OCI-LY3 (cell line): Measurements from ENCODE around the gene PCNX3.

Source experiments
- H2AFZ ChIP-seq: fragments of 200-600, 300-600 bp; shearing (Covaris generic); 2 replicates; pipeline ENCODE4 v1.6.0; 2014; ENCODE audit warnings: antibody characterized with exemption, low read depth, low read length
- H3K27ac ChIP-seq: fragments of 200-600, 300-600 bp; sonication (generic); 2 replicates; pipeline ENCODE4 v1.5.1; 2014; ENCODE audit warnings: mild to moderate bottlenecking, low read length, moderate library complexity, mixed read lengths
- H3K27me3 ChIP-seq: fragments of 200-600, 300-600 bp; sonication (generic); 2 replicates; pipeline ENCODE4 v1.6.1; 2014; ENCODE audit warnings: low read depth, low read length, mixed read lengths
- H3K36me3 ChIP-seq: fragments of 200-600, 300-600 bp; sonication (generic); replicated peaks from 2 replicates; pipeline ENCODE3; 2014; ENCODE audit warnings: low read depth, low read length, mixed read lengths
- H3K4me1 ChIP-seq: fragments of 300-600, 200-600 bp; sonication (generic); 2 replicates; pipeline ENCODE4 v1.6.1; 2014; ENCODE audit warnings: low read length, mixed read lengths
- H3K4me2 ChIP-seq: fragments of 200-600, 300-600 bp; sonication (generic); 2 replicates; pipeline ENCODE4 v1.6.1; 2014; ENCODE audit warnings: low read length, mixed read lengths
- H3K4me3 ChIP-seq: fragments of 300-600, 200-600 bp; sonication (generic); 2 replicates; pipeline ENCODE4 v1.5.1; 2014; ENCODE audit warnings: antibody characterized with exemption, mild to moderate bottlenecking, low read length, moderate library complexity
- H3K79me2 ChIP-seq: fragments of 300-600, 200-600 bp; shearing (Covaris generic); 2 replicates; pipeline ENCODE4 v1.6.1; 2014; ENCODE audit warnings: mild to moderate bottlenecking, low read length, mixed read lengths
- H3K9ac ChIP-seq: fragments of 300-600, 200-600 bp; shearing (Covaris generic); 2 replicates; pipeline ENCODE4 v1.6.0; 2014; ENCODE audit warnings: mild to moderate bottlenecking, low read length, moderate library complexity
- H3K9me3 ChIP-seq: fragments of 200-600, 300-600 bp; shearing (Covaris generic); 2 replicates; pipeline ENCODE4 v1.6.1; 2014; ENCODE audit warnings: low read length, mixed read lengths; ENCODE audit not compliant: insufficient read depth
- H4K20me1 ChIP-seq: fragments of 200-600, 300-600 bp; sonication (generic); 2 replicates; pipeline ENCODE4 v1.6.1; 2016; ENCODE audit warnings: low read length, mixed read lengths; ENCODE audit not compliant: insufficient read depth
- CTCF ChIP-seq: fragments of 200-600, 300-600 bp; sonication (generic); IDR thresholded peaks from 2 replicates; pipeline ENCODE4 v1.5.1; 2014; ENCODE audit warnings: antibody characterized with exemption, low read length, low read depth
- EZH2phosphoT487 ChIP-seq: fragments of 200-600 bp; shearing (Covaris generic); IDR thresholded peaks from 2 replicates; pipeline ENCODE4 v1.6.1; 2018; ENCODE audit warnings: antibody characterized with exemption, mixed run types, low read depth

The PCNX3 gene

DNA sequence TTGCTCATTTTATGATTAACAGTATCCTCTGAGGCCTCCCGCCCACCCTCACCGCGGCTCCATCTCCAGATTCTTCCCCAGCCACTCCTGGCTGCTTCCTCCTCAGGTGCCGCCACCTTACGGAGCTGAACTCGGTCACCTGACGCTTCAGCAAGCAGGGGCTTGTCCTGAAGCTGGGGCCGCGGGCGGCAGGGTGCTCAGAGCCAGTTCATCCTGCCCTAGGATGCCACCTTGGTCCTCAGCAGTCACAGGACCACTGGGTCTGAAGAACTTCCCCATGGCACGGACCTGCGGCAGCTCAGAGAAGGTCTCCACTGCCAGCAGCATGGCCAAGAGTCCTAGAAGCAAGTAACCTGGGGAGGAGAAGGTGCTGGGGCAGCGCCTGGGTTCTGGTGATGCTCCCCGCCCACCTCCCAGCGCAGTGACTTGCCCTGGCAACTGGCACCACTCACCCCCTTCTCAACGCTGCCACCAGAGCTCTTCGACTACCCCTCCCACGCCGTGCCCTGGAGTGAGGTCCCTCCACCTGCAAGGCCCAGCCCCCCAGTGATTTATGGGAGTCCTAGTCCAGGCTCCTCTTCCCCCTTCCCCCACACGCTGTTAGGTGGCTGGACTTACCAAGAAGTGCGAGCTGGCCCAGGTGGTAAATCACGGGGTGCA, 22.6 kb upstream of the PCNX3 start:
- Histone ChIP-seq H3K4me2 (no peak overlapping the region), H3K4me3 (no peak overlapping the region), H2AFZ (no peak overlapping the region), H3K4me1 (peaks cover 27% of the 10 kb centered on the region), H3K27me3 (no peaks in the 10 kb centered on the region), H3K9ac (no peak overlapping the region), H3K27ac (no peak overlapping the region), H3K36me3 (peaks cover 10% of the 10 kb centered on the region), H3K9me3 (no peaks in the 10 kb centered on the region), H4K20me1 (no peaks in the 10 kb centered on the region), H3K79me2 (no peaks in the 10 kb centered on the region)
- TF ChIP-seq EZH2phosphoT487, result no peak

DNA sequence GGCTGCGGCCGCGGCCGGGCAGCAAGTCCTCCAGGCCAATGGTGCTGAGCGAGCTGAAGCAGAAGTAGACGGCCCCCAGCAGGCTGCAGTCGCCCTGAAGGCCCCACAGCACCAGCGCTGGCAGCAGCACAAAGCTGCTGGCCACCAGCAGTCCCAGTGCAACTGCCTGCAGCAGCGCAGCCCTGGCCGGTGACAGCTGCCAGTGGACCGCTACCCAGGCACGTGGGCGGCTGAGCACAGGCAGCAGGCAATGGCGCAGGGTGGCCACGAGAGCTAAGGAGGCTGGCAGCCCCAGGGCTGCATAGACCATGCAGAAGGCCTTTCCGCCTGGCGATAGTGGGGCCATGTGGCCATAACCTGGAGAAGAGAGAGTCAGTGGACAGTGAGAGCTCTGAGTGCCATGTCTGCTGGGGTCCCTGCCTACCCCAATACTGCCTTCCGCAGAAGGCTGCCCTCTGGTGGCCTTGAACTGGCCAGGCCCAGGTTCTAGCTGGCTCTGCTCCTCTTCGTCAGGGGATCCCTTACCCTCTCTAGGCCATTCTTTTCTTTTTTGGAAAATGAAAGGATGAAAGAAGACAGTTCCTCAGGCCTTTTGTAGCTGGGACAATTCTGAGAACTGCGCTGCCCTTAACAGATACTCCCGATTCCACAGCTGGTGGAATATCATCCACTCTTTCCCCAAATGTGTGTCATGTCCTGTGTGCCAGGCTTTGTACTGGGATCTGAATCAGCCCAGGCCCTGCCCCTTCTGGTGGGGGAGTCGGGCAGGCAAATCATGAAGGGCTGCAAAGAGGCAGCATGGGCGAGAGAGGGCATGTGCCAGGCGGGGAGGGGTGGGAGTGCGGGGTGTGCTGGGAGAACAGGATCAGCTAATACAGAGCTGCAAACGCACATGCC, 21.8 kb upstream of the PCNX3 start:
- Histone ChIP-seq H2AFZ (no peak overlapping the region), H3K4me2 (no peak overlapping the region)

DNA sequence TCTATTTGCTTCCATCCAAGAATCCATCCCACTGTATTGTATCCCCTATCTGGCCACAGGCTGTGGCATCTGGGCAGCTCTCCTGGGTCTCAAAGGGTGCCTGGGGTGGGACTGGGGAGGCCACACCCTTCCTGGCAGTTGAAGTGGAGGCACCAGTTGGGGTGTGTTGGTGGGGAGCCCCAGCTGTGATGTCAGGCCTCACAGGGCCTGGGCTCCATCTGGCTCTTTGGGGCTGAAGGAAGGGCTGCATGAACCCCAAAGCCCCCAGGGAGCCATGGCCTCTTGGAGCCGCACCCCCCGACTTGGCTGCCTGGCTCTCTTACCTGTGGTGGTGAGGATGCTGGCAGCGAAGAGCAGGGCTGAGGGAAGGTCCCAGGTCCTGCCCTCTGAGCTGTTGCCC, 20.4 kb upstream of the PCNX3 start:
- H3K79me2 ChIP-seq, result no peaks in the 10 kb centered on the region
- H3K9ac ChIP-seq, result no peak overlapping the region
- H3K4me2 ChIP-seq, result no peak overlapping the region
- H3K36me3 ChIP-seq, result peaks cover 22% of the 10 kb centered on the region
- H3K9me3 ChIP-seq, result no peaks in the 10 kb centered on the region
- no peak overlapping the region for H2AFZ ChIP-seq
- H3K4me3 ChIP-seq, result no peak overlapping the region
- no peak overlapping the region for H3K27ac ChIP-seq
- no peaks in the 10 kb centered on the region for H4K20me1 ChIP-seq
- TF ChIP-seq EZH2phosphoT487 (no peak), CTCF (no peak)
- H3K27me3 ChIP-seq, result no peaks in the 10 kb centered on the region
- peaks cover 5% of the 10 kb centered on the region for H3K4me1 ChIP-seq

More for the DNA sequence above, 21.8 kb upstream of the PCNX3 start:
- Histone ChIP-seq H4K20me1 (no peaks in the 10 kb centered on the region), H3K27me3 (no peaks in the 10 kb centered on the region), H3K36me3 (peaks cover 17% of the 10 kb centered on the region), H3K27ac (no peak overlapping the region), H3K9ac (no peak overlapping the region), H3K4me3 (no peak overlapping the region), H3K79me2 (no peaks in the 10 kb centered on the region), H3K9me3 (no peaks in the 10 kb centered on the region), H3K4me1 (peaks cover 19% of the 10 kb centered on the region)
- TF ChIP-seq CTCF (peak; percentile 84), EZH2phosphoT487 (no peak)

- Histone ChIP-seq H4K20me1 (no peaks in the 10 kb centered on the region), H3K9ac (no peak within 1 kb of the TSS), H3K79me2 (no peaks in the 10 kb centered on the region), H3K27me3 (no peaks in the 10 kb centered on the region), H2AFZ (no peak within 1 kb of the TSS), H3K4me2 (no peak within 1 kb of the TSS), H3K4me1 (no peaks in the 10 kb centered on the region), H3K9me3 (no peaks in the 10 kb centered on the region), H3K4me3 (no peak within 1 kb of the TSS), H3K27ac (no peak within 1 kb of the TSS), H3K36me3 (peaks cover 18% of the 10 kb centered on the region)
- TF ChIP-seq CTCF (no peak), EZH2phosphoT487 (no peak)
These were observed 19.9 kb upstream of the PCNX3 start, which contains the start of gene KCNK7 for GRCh38 chr11:65595543-65596281. TSS of gene KCNK7 (minus strand) at chr11:65595800. CDS start at chr11:65595772, 28 bp downstream.
